HG03575 (cell line): ENCODE measurements around the gene PRRG1.
"Not testable (repeated sequence)": the region's sequence is repeated elsewhere in the genome, so short reads cannot be mapped to it uniquely, and the experiment has no call there.

Experiments
- ATAC-seq: cut with Tn5 transposase; IDR thresholded peaks from one replicate; pipeline ENCODE4 v1.9.1; 2021; ENCODE audit not compliant: unreplicated experiment, insufficient number of reproducible peaks, low FRiP score; ENCODE audit errors: extremely low read depth

Gene PRRG1

GRCh38 chrX:37349221-37350033, at the start of gene PRRG1:
PRRG1 (plus strand) TSS chrX:37349364; CDS start chrX:37406250, 56,886 bp downstream.
- ATAC-seq = no peak

- ATAC-seq = no peak
These were observed 46.6 kb upstream of the PRRG1 start for GRCh38 chrX:37302569-37302968.

- ATAC-seq = not testable (repeated sequence)
These were observed 43.9 kb upstream of the PRRG1 start for GRCh38 chrX:37305238-37305637.

- ATAC-seq = no peak
These were observed 34.6 kb upstream of the PRRG1 start for GRCh38 chrX:37314531-37314930.

GRCh38 chrX:37315511-37316248, 33.5 kb upstream of the PRRG1 start:
- no peak for ATAC-seq

GRCh38 chrX:37320541-37321203, 28.5 kb upstream of the PRRG1 start:
- ATAC-seq = no peak

GRCh38 chrX:37330642-37331041, 18.5 kb upstream of the PRRG1 start:
- no peak for ATAC-seq

GRCh38 chrX:37331546-37331945, 17.6 kb upstream of the PRRG1 start:
- ATAC-seq = no peak

- ATAC-seq = no peak
These were observed 17.1 kb upstream of the PRRG1 start for GRCh38 chrX:37332055-37332454.

GRCh38 chrX:37332987-37333658, 16.0 kb upstream of the PRRG1 start:
- ATAC-seq = no peak

GRCh38 chrX:37347420-37347819, 1.7 kb upstream of the PRRG1 start:
- no peak for ATAC-seq

- no peak for ATAC-seq
These were observed 763 bp upstream of the PRRG1 start for GRCh38 chrX:37348231-37348970.

- ATAC-seq = no peak
These were observed 268 bp upstream of the PRRG1 start for GRCh38 chrX:37348971-37349220.

GRCh38 chrX:37350034-37350365, 836 bp downstream of the PRRG1 start:
- ATAC-seq = no peak

- no peak for ATAC-seq
These were observed 4.5 kb downstream of the PRRG1 start for GRCh38 chrX:37353646-37354045.

GRCh38 chrX:37357436-37357835, 8.3 kb downstream of the PRRG1 start:
- ATAC-seq = no peak

- ATAC-seq = no peak
These were observed 12.4 kb downstream of the PRRG1 start for GRCh38 chrX:37361596-37361995.

- ATAC-seq = no peak
These were observed 15.5 kb downstream of the PRRG1 start for GRCh38 chrX:37364666-37365065.

- ATAC-seq = no peak
These were observed 18.8 kb downstream of the PRRG1 start for GRCh38 chrX:37367946-37368345.
